ENCODE results near the gene COL5A3.
A peak's percentile ranks its signal among the peaks of the same experiment; 100 is the strongest.
"Not testable (repeated sequence)": the region's sequence is repeated elsewhere in the genome, so short reads cannot be mapped to it uniquely, and the experiment has no call there.

Gene COL5A3

GRCh38 chr19:10010247-10010691, at the start of gene COL5A3:
Gene COL5A3 (minus strand): TSS chr19:10010504. CDS start chr19:10010385, 119 bp downstream.
- no peak for DNase-seq

- no peak for DNase-seq
Observed at GRCh38 chr19:10052602-10053360, 42.5 kb upstream of the COL5A3 start.

- no peak for DNase-seq
Observed at GRCh38 chr19:10049626-10050025, 39.3 kb upstream of the COL5A3 start.

- no peak for DNase-seq
Observed at GRCh38 chr19:10045371-10045770, 35.1 kb upstream of the COL5A3 start.

- DNase-seq = no peak
Observed at GRCh38 chr19:10044390-10044789, 34.1 kb upstream of the COL5A3 start.

GRCh38 chr19:10043286-10043927, 33.1 kb upstream of the COL5A3 start:
- DNase-seq = no peak

GRCh38 chr19:10037809-10038208, 27.5 kb upstream of the COL5A3 start:
- no peak for DNase-seq

- no peak for DNase-seq
Observed at GRCh38 chr19:10037367-10037766, 27.1 kb upstream of the COL5A3 start.

GRCh38 chr19:10036601-10037071, 26.3 kb upstream of the COL5A3 start:
- DNase-seq = no peak

- DNase-seq = no peak
Observed at GRCh38 chr19:10033614-10034013, 23.3 kb upstream of the COL5A3 start.

- peak; percentile 47 to 98 (median 85) for DNase-seq
Observed at GRCh38 chr19:10027158-10027997, 17.1 kb upstream of the COL5A3 start.

GRCh38 chr19:10026744-10027143, 16.4 kb upstream of the COL5A3 start:
- DNase-seq = no peak

- DNase-seq = not testable (repeated sequence)
Observed at GRCh38 chr19:10023096-10023495, 12.8 kb upstream of the COL5A3 start.

- no peak for DNase-seq
Observed at GRCh38 chr19:10021863-10022262, 11.6 kb upstream of the COL5A3 start.

GRCh38 chr19:10021446-10021845, 11.1 kb upstream of the COL5A3 start:
- no peak for DNase-seq

GRCh38 chr19:10020851-10021250, 10.5 kb upstream of the COL5A3 start:
- no peak for DNase-seq

- no peak for DNase-seq
Observed at GRCh38 chr19:10019246-10019645, 8.9 kb upstream of the COL5A3 start.

GRCh38 chr19:10018786-10019185, 8.5 kb upstream of the COL5A3 start:
- DNase-seq = no peak

GRCh38 chr19:10018263-10018662, 8.0 kb upstream of the COL5A3 start:
- DNase-seq = no peak

GRCh38 chr19:10013834-10014618, 3.7 kb upstream of the COL5A3 start:
- DNase-seq = no peak

- no peak for DNase-seq
Observed at GRCh38 chr19:10013316-10013715, 3.0 kb upstream of the COL5A3 start, which contains the start of gene RDH8. Gene RDH8 (plus strand): TSS chr19:10013483. CDS start chr19:10013498, 15 bp downstream.

Measured in amygdala (tissue), 56 donors.